B cell (primary cell): ENCODE measurements around the gene ZBTB34. TPM values are rescaled to one million over a fixed set of nuclear protein-coding genes. Genes with fewer than 3 reads are reported as not detected.

Experiments used
- ATAC-seq: fragments of 200-7000 bp; cut with Tn5 transposase; one replicate; pipeline ENCODE4 v1.10.0; 2021; ENCODE audit warnings: low read depth, mild to moderate bottlenecking, moderate number of reproducible peaks, moderate library complexity
- CTCF ChIA-PET: fragments of 350-600 bp; sonication (Branson Sonifier 250); formaldehyde crosslinking; loops from one replicate; lab custom pipeline; 2021; ENCODE audit warnings: antibody characterized with exemption, inconsistent platforms; lab: Charles Lee
- POLR2A ChIA-PET: fragments of 350-600 bp; sonication (Branson Sonifier 250); formaldehyde crosslinking; loops from one replicate; lab custom pipeline; 2021; ENCODE audit warnings: antibody characterized with exemption; lab: Charles Lee
- DNase-seq: peaks from one replicate; pipeline ENCODE4 v3.0.0; 2013
- H2AFZ ChIP-seq: 2 replicates; pipeline ENCODE4 v1.6.1; 2012; ENCODE audit warnings: mild to moderate bottlenecking, low read depth, low read length; ENCODE audit not compliant: insufficient read depth, poor library complexity, severe bottlenecking
- H3K27ac ChIP-seq, 2 donors: 1 replicate in 1 of 2; 2 replicates in 1 of 2; pipeline ENCODE4 v1.5.1; 2012 to 2013; ENCODE audit warnings: low read length in 2 of 2, mild to moderate bottlenecking in 2 of 2, moderate library complexity in 1 of 2
- H3K27me3 ChIP-seq, 4 experiments: fragments of 200-600 bp in 1 of 4; sonication (generic) in 1 of 4; replicated peaks in 1 of 4; 1 replicate in 2 of 4; 2 replicates in 2 of 4; pipeline versions ENCODE4 v1.6.1 to v1.7.0; 2013 to 2016; ENCODE audit warnings: low read length in 3 of 4, mild to moderate bottlenecking in 2 of 4, mixed read lengths in 1 of 4, moderate library complexity in 1 of 4; ENCODE audit not compliant: insufficient read depth in 4 of 4, control insufficient read depth in 3 of 4; ENCODE audit errors: control extremely low read depth in 1 of 4
- H3K36me3 ChIP-seq, 2 experiments: replicated peaks in 1 of 2; 1 replicate in 1 of 2; 2 replicates in 1 of 2; pipeline versions ENCODE4 v1.6.1 to v1.7.1; 2013; ENCODE audit warnings: low read length in 1 of 2; ENCODE audit not compliant: insufficient read depth in 2 of 2, control insufficient read depth in 1 of 2; ENCODE audit errors: control extremely low read depth in 1 of 2, extremely low read depth in 1 of 2
- H3K4me1 ChIP-seq, 2 donors: fragments of 200-600 bp in 1 of 2; sonication (generic) in 1 of 2; 1 replicate in 1 of 2; 2 replicates in 1 of 2; pipeline versions ENCODE4 v1.5.1 to v1.6.1; 2013 to 2017; ENCODE audit warnings: low read length in 2 of 2; ENCODE audit not compliant: control insufficient read depth in 2 of 2, insufficient read depth in 2 of 2
- H3K4me2 ChIP-seq: replicated peaks from 2 replicates; pipeline ENCODE3; 2012; ENCODE audit warnings: mild to moderate bottlenecking, low read depth, low read length; ENCODE audit not compliant: poor library complexity, severe bottlenecking
- H3K4me3 ChIP-seq, 5 experiments: fragments of 200-600 bp in 1 of 5; sonication (generic) in 1 of 5; 1 replicate in 3 of 5; 2 replicates in 2 of 5; pipeline versions ENCODE4 v1.5.1 to v1.7.0; 2011 to 2016; ENCODE audit warnings: low read length in 4 of 5, mild to moderate bottlenecking in 4 of 5, low read depth in 2 of 5, control low read depth in 1 of 5, moderate library complexity in 1 of 5; ENCODE audit not compliant: insufficient read depth in 1 of 5; ENCODE audit errors: control extremely low read depth in 1 of 5, extremely low read depth in 1 of 5
- H3K79me2 ChIP-seq: fragments of 200-600 bp; sonication (generic); one replicate; pipeline ENCODE4 v1.6.0; 2016; ENCODE audit warnings: low read length; ENCODE audit not compliant: control insufficient read depth, insufficient read depth
- H3K9ac ChIP-seq: fragments of 200-600 bp; sonication (generic); 2 replicates; pipeline ENCODE4 v1.6.1; 2017; ENCODE audit warnings: mild to moderate bottlenecking, low read length, moderate library complexity
- H3K9me3 ChIP-seq, 3 donors: one replicate each; pipeline versions ENCODE4 v1.6.1 to v1.7.1; 2013; ENCODE audit warnings: low read length in 2 of 3; ENCODE audit not compliant: control insufficient read depth in 2 of 3, insufficient read depth in 1 of 3; ENCODE audit errors: control extremely low read depth in 1 of 3
- H4K20me1 ChIP-seq: 2 replicates; pipeline ENCODE4 v1.6.0; 2012; ENCODE audit warnings: mild to moderate bottlenecking, low read length; ENCODE audit not compliant: insufficient read depth, control insufficient read depth, poor library complexity, severe bottlenecking
- H3K27ac Mint-ChIP-seq: one replicate; pipeline ENCODE4 v1.8.0; 2021; ENCODE audit warnings: mixed read lengths
- H3K27me3 Mint-ChIP-seq: one replicate; pipeline ENCODE4 v1.8.0; 2021; ENCODE audit warnings: mixed read lengths
- H3K4me1 Mint-ChIP-seq: one replicate; pipeline ENCODE4 v1.8.0; 2021; ENCODE audit warnings: mixed read lengths
- H3K4me3 Mint-ChIP-seq: one replicate; pipeline ENCODE4 v1.8.0; 2021; ENCODE audit warnings: mixed read lengths
- H3K9me3 Mint-ChIP-seq: one replicate; pipeline ENCODE4 v1.8.0; 2022; ENCODE audit warnings: mixed read lengths; ENCODE audit not compliant: insufficient read depth
- CTCF ChIP-seq: fragments of 200-600 bp; IDR thresholded peaks from one replicate; pipeline ENCODE4 v1.8.0; 2022; ENCODE audit warnings: antibody characterized with exemption, mild to moderate bottlenecking
- EZH2 ChIP-seq: IDR thresholded peaks from 2 replicates; pipeline ENCODE4 v1.6.1; 2012; ENCODE audit warnings: borderline replicate concordance, low read depth, mild to moderate bottlenecking, moderate library complexity, low read length; ENCODE audit not compliant: insufficient read depth, poor library complexity, severe bottlenecking
- WGBS: methylation state at CpG from one replicate; pipeline ENCODE4 v1.1.5; 2013; ENCODE audit warnings: missing lambda C conversion rate; ENCODE audit not compliant: insufficient coverage; 5-methylcytosine and 5-hydroxymethylcytosine counted together
- intact Hi-C: fragments of 100-400 bp; cut with micrococcal nuclease; formaldehyde crosslinking; loops from one replicate; pipeline ENCODE4 v1.10.0; 2022
- polyA plus RNA-seq: library from polyadenylated mRNA; depleted of rRNA; stranded (reverse); fragments of >200 nt; gene quantifications from 2 replicates; pipeline ENCODE4 v1.2.3, GENCODE V29; 2012
- total RNA-seq, 2 donors: library from RNA; stranded (reverse); fragments of 120-200 nt in 1 of 2; gene quantifications; 1 replicate in 1 of 2; 2 replicates in 1 of 2; pipeline versions ENCODE4 v1.2.3 to v1.2.4, GENCODE V29; 2013 to 2022

Gene ZBTB34
- total and polyA plus RNA-seq, 2 donors (not counting 1 experiment from before 2014, with no cell fraction given): 3.8 to 12.1 TPM

- H3K4me3 Mint-ChIP-seq: no peak overlapping the region
- CTCF ChIA-PET: no interaction called here
- ATAC-seq: no peak
Measured at GRCh38 chr9:126907058-126907457, 46.6 kb downstream of the ZBTB34 start.

More at GRCh38 chr9:126907058-126907457, 46.6 kb downstream of the ZBTB34 start:
- no peak overlapping the region for H3K27ac ChIP-seq
- Mint-ChIP-seq H3K9me3 (no peaks in the 10 kb centered on the region), H3K4me1 (no peaks in the 10 kb centered on the region), H3K27me3 (peaks cover 40% of the 10 kb centered on the region), H3K27ac (no peak overlapping the region)
- no peak for TF ChIP-seq CTCF
- no peak for TF ChIP-seq EZH2
- no peaks in the 10 kb centered on the region for H4K20me1 ChIP-seq
- no peaks in the 10 kb centered on the region for H3K79me2 ChIP-seq
- intact Hi-C loops: no loop called here
- POLR2A ChIA-PET: no interaction called here
- H3K4me2 ChIP-seq: no peak overlapping the region
- whole genome bisulfite sequencing: 75% methylated on average over 2 of the region's 2 CpGs
- peaks cover 0 to 5% (median 5%) of the 10 kb centered on the region in 3 donors for H3K9me3 ChIP-seq
- no peak overlapping the region for H2AFZ ChIP-seq
- H3K4me3 ChIP-seq: no peak overlapping the region
- DNase-seq: no peak
- no peak overlapping the region for H3K9ac ChIP-seq
- peaks cover 0 to 9% (median 0%) of the 10 kb centered on the region in 4 experiments for H3K27me3 ChIP-seq
- H3K4me1 ChIP-seq: no peaks in the 10 kb centered on the region
- no peaks in the 10 kb centered on the region for H3K36me3 ChIP-seq
